T-helper 1 cell treated with Interleukin-12 subunit alpha and Interleukin-12 subunit beta and Interleukin-4 antibody, amounts not matched to agents 30 ng/mL and 1 ng/mL, for 36 hours (primary cell): Measurements from ENCODE around the gene SMCO2. TPM values are rescaled to one million over a fixed set of nuclear protein-coding genes. Genes with fewer than 3 reads are reported as not detected.

ENCODE experiments used
- intact Hi-C: fragments of 100-400 bp; cut with micrococcal nuclease; formaldehyde crosslinking; loops from one replicate; pipeline ENCODE4 v1.15.1; 2024
- total RNA-seq: library from RNA; stranded (reverse); gene quantifications from 2 replicates; pipeline ENCODE4 v1.2.3, GENCODE V29; 2022

Gene SMCO2
- total RNA-seq, 1 donor from 2014 or later = 1.8 TPM

DNA sequence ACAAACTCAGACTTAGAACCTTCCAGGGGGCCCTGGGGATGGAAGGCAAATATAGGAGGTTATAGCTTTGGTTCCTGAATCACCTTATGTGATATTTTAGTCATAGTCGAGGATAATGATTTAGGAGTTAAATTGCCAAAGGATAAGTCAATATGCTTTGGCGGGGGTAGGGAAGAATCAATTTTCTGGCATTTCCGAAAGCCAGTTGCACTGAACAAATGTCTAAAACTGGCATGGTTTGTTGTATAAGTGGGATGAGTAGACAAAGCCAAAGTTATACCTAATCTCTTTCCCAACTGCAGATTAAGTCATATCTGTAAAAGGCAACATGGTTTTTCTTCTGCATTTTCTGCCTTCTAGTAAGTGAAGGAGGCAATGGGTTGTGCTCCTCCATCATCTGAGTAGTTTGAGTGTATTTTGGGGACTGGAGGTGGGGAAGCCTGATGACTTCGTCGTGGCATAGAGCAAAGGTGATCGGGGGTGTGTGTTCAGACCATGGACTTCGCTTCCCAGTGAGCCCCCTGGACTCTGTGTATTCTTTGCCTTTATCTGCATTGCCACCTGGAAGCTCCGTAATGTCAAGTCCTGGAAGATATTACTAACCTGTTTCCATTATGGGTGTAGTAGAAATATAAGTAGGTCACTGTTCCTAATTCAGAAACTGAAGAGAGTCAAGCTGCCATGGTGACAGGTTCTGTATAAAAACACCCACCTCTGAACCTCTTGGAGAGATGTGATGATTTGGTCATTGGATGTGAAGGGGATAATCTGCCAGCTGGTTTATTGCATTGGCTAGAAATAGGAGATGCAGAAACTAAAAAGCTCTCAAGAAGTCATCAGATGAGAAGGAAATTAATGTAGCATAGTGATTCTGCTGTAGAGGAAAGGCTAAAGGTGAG lies 102.0 kb downstream of the SMCO2 start:
- intact Hi-C loops = no loop called here

DNA sequence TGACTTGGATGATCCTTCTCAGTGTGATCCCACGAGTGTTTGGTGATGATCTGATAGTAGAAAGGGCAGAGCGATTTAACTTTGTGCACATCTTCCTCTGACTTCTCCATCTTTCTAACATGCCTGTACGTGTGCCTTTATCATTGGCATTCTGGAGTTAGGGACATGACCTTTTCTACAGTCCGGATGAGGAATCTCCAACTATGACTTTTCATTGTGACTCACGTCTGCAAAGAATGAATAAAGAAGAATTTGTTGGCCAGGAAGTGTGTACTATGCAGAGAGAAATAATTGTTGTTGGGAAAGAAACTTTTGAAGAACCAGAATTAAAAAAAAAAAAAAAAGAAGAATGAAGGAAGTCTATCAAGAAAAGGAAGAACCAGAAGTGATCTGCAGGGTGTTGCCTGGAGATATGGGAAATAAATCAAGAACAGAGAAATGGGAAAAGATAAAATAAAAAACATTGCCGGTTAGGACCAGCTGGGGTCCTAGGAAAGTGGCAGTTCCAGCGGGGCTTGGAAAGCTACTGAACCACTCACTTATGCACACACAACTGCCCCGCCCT lies 102.8 kb downstream of the SMCO2 start:
- intact Hi-C loops = no loop called here

DNA sequence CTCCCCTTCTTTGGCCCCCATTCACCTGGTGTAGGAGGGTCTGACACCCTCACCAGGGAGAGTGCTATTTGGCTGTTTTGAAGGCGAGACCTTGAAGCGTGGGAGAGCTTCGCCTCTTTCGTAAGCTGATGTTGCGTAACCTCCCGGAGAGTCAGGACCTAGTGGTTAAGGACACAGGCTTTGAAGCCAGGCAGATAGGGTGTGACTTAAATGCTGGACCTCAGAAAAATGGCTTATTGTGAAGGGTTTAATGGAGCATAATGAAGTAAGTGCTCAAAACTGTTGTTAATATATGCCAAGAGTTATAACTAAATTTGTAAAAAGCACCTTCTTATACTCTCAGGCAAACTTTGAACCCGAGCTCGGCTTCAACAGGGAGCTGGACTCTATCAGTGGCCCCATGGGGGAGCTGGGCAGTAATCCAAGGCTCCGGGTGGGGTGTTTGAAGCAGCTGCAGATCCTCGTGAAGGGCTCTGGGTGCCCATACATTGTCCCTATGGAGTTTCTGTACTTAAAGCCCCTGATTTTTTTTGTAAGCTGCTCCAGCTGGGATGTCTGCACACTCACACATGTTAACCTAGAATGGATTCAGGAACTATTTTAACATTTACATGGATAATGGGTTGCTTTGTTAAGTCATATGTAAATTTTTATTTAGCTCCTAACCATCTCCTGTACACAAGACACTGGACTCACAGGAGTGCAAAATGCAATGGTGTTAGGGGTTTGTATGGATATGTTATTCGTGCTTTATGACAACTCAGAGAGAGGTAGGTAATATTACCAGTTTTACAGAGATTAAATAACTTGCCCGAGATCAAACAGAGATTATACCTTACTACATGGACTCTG lies 103.5 kb downstream of the SMCO2 start:
- intact Hi-C loops = no loop called here

DNA sequence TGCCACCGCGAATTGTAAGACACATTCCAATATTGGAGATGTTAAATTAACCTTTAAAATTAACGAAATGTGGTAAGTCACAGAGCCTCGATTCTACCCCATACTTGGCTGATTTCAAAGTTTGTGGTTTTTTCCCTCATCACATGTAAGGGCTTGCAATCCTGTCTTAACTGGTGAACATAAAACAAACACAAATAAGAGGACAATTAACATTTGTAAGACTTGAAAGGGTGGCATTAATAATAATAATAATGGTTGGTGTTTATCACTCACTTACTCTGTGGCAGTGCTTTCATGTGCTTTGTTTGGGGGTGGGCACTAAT lies 104.1 kb downstream of the SMCO2 start:
- intact Hi-C loops = no loop called here

DNA sequence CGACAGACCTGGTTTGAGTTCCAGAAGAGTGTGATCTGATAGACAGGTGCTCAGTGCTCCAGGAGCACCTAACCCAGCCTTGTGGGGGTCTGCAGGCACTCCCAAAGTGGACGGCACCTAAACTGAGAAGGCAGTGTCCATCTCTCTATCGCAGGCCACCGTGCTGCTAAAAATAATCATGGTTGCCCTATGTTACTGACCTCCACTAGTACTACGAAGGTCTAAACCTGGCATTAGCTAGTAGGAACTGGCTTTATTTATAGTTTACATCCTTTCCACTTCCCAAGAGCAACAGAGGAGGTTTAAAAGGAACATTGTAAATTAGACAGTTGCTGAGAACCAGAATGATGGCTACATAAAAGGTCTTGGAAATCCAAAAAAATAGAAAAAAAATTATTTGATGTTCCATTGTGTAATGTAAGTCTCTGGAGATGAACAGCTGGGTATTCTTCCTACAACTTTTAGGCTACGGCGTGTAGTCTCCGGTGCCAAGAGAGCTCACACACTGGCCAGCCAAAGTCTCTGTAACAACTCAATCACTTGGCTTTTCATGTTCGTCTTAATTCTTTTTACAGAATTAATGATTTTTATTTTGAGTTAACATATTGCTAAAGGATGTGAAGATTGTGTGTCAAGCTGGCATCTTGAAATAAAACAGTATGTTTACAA lies 104.8 kb downstream of the SMCO2 start:
- intact Hi-C loops = no loop called here

Other genes starting within 250 kb of the SMCO2 start
- gene STK38L, start 202.4 kb upstream of the SMCO2 start, total RNA-seq = 24.6 and 26.3 TPM in 2 replicates
- 58.0 and 60.5 TPM in 2 replicates for gene BMAL2, start 113.9 kb upstream of the SMCO2 start, total RNA-seq
- gene PPFIBP1, start 77.5 kb downstream of the SMCO2 start, total RNA-seq = 49.6 and 53.4 TPM in 2 replicates
- gene REP15, start 249.7 kb downstream of the SMCO2 start, total RNA-seq = 1.4 and 1.8 TPM in 2 replicates